Fibroblast of pulmonary artery (primary cell): ENCODE data around the gene PABPC3.

Experiments used
- DNase-seq: peaks from one replicate; pipeline ENCODE4 v3.0.0-alpha.2; 2010; ENCODE audit warnings: low read depth
- H3K4me3 ChIP-seq: replicated peaks from 2 replicates; pipeline ENCODE4 v1.5.1; 2011; ENCODE audit warnings: low read depth, mild to moderate bottlenecking, control low read depth, low read length, moderate library complexity
- TF ChIP-seq, protein P1 (sequence below): IDR thresholded peaks from 2 replicates; pipeline ENCODE4 v1.5.1; 2011; ENCODE audit warnings: mild to moderate bottlenecking, control low read depth, low read length, inconsistent platforms; ENCODE audit errors: missing control alignments

The PABPC3 gene

DNA sequence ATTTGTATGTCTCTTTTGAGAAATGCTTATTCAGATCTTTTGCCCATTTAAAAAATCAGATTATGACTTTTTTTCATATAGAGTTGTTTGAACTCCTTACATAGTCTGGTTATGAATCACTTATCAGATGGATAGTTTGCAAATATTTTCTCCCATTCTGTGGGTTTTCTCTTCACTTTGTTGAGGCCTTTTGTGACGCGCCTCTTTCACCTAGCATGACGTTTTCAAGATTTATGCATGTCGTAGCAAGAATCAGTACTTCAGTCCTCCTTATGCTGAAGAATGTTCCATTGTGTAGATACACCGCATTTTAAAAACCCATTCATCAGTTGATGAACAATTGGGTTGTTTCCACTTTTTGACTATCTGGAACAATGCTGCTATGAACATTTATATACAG lies 13.4 kb downstream of the PABPC3 start:
- H3K4me3 ChIP-seq: no peak overlapping the region
- no peak for DNase-seq
- TF ChIP-seq, protein P1, sequence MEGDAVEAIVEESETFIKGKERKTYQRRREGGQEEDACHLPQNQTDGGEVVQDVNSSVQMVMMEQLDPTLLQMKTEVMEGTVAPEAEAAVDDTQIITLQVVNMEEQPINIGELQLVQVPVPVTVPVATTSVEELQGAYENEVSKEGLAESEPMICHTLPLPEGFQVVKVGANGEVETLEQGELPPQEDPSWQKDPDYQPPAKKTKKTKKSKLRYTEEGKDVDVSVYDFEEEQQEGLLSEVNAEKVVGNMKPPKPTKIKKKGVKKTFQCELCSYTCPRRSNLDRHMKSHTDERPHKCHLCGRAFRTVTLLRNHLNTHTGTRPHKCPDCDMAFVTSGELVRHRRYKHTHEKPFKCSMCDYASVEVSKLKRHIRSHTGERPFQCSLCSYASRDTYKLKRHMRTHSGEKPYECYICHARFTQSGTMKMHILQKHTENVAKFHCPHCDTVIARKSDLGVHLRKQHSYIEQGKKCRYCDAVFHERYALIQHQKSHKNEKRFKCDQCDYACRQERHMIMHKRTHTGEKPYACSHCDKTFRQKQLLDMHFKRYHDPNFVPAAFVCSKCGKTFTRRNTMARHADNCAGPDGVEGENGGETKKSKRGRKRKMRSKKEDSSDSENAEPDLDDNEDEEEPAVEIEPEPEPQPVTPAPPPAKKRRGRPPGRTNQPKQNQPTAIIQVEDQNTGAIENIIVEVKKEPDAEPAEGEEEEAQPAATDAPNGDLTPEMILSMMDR: no peak

DNA sequence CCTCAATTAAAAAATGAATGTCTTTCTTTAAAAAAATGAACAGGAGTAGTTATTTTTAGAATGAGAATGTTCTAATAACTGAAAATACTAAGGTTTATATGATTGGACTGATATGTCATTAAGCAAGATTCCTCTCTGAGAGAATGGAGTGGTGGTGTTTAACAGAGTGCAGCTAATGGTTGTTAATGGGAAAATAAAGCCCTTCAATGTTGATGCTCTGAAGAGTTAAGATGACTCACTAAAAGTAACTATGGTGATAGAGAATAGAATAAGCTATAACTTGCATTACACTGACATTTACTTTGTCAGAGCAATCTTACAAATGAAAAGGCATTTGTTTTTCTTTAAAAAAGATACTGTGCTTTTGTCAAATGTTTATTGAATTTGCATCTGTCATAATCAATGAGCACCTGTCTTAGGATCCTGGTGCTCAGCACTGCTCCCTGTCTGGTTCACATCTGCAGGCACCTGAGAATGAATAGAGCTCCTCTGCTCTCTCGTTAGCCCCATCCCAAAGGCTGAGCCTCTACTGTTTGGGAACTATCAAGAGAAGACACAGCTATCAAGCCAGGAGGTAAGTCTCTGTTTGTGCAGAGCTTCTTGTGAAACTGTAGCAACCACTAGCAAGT lies 15.1 kb downstream of the PABPC3 start:
- no peak for DNase-seq

GRCh38 chr13:25111585-25111956 lies 15.6 kb downstream of the PABPC3 start:
- TF ChIP-seq, protein P1: no peak
- H3K4me3 ChIP-seq: no peak overlapping the region
- DNase-seq: no peak

More for the DNA sequence above, 15.1 kb downstream of the PABPC3 start:
- H3K4me3 ChIP-seq: no peak overlapping the region
- TF ChIP-seq, protein P1: no peak

GRCh38 chr13:25112695-25113255 lies 16.8 kb downstream of the PABPC3 start:
- no peak for DNase-seq
- no peak overlapping the region for H3K4me3 ChIP-seq
- TF ChIP-seq, protein P1: no peak

DNA sequence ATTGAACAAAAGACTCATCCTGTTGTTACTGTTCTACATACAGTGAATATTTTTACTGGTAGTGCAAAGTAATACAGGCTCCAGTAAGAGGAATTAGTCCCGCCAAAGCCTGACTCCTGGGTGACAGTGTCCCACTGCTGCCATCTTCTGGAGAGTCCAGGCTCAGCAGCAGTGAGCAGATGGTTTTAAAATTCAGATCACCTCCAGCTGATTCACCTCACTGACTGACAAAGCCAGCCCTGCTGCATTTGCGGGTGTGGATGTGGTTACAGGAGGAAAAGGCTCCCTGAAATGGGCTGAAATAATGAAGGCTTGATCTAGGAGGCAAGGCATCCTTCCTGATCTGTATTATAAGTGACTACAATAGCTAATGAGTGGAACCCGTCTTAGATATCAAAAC lies 18.3 kb downstream of the PABPC3 start:
- DNase-seq: peak; percentile 79
- TF ChIP-seq, protein P1: peak; percentile 99

DNA sequence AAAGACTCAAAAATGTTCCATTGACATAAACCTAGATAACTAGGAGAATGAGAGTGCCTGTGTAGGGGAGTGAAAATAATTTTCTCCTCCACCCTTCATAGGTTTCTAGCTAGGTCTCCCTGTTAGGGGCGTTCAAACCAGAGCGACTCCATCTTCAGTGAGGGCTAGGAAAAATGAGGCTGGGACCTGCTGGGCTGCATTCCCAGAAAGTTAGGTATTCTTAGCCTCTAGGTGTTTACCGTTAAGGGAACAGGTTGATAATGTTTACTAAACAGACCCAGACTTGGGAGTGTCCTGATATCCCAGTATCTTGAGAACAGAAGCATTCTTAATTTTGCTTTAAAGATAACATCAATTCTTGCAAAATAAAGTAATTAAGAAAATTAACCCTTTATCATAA lies 20.1 kb downstream of the PABPC3 start:
- DNase-seq: no peak
- H3K4me3 ChIP-seq: no peak overlapping the region
- TF ChIP-seq, protein P1: no peak

More for the DNA sequence above, 18.3 kb downstream of the PABPC3 start:
- no peak overlapping the region for H3K4me3 ChIP-seq

DNA sequence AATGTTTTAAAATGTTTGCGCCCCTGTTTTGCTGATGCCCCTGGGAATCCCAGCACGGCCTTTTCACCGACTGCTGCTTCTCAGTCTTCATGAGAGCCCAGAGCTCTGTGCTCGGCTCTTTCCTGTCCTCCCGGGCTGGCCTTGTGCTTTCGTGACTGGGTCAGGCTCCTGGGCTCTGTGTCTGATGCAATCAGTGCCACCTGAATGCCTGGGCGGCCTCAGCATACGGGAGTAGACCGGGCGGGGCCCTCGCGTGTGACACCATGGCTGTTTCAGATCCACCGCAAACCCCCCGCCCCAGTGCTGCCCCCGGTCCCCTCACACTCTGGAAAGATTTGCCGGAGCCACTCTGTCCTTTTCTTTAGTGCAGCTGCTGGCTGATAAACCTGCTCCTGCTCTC lies 21.4 kb downstream of the PABPC3 start:
- TF ChIP-seq, protein P1: no peak
- DNase-seq: no peak
- H3K4me3 ChIP-seq: no peak overlapping the region
